ENCODE results near the gene TENM3.

- TF ChIP-seq POLR2AphosphoS2 (IDR thresholded peaks at IDR 0.05; ENCODE audit: low read depth, low read length), result no peak
- no peak for TF ChIP-seq JUND (IDR thresholded peaks at IDR 0.05; ENCODE audit: low read depth, low read length)
- TF ChIP-seq ZNF622 (IDR thresholded peaks at IDR 0.05), result no peak
Observed at GRCh38 chr4:182278729-182279128, 35.5 kb downstream of the TENM3 start.

All from GM12878 (cell line).